Activated T-helper 17 cell treated with anti-CD3 and anti-CD28 coated beads, Interleukin-2, amount 50 U/mL, for 72 hours (primary cell): ENCODE results near the gene HEXA. TPM values are rescaled to one million over a fixed set of nuclear protein-coding genes. Genes with fewer than 3 reads are reported as not detected.

Experiments used
- ATAC-seq: fragments of 150-1000 bp; cut with Tn5 transposase; replicated peaks from 2 replicates; pipeline ENCODE4 v1.10.0; 2021; ENCODE audit warnings: mild to moderate bottlenecking, moderate library complexity
- H3K27ac Mint-ChIP-seq: one replicate; pipeline ENCODE4 v1.8.0; 2022; ENCODE audit warnings: mixed read lengths
- H3K27me3 Mint-ChIP-seq: one replicate; pipeline ENCODE4 v1.8.0; 2022; ENCODE audit warnings: mixed read lengths
- H3K36me3 Mint-ChIP-seq: one replicate; pipeline ENCODE4 v1.8.0; 2022; ENCODE audit warnings: low read depth, mild to moderate bottlenecking, mixed read lengths
- H3K4me1 Mint-ChIP-seq: one replicate; pipeline ENCODE4 v1.8.0; 2022; ENCODE audit warnings: mixed read lengths
- H3K4me3 Mint-ChIP-seq: one replicate; pipeline ENCODE4 v1.8.0; 2022; ENCODE audit warnings: mild to moderate bottlenecking, mixed read lengths
- H3K9me3 Mint-ChIP-seq: one replicate; pipeline ENCODE4 v1.8.0; 2022; ENCODE audit warnings: mixed read lengths
- total RNA-seq, 2 donors: library from RNA; stranded (reverse); gene quantifications; one replicate each; pipeline ENCODE4 v1.2.3, GENCODE V29; 2022

Gene HEXA
- total RNA-seq, 2 donors from 2014 or later: 83.1 to 86.2 TPM

GRCh38 chr15:72319985-72320671 lies 55.7 kb downstream of the HEXA start, which contains the start of gene CELF6:
Gene CELF6 (minus strand): TSS chr15:72320157. CDS start chr15:72319874, 283 bp downstream.
- peak within 1 kb of the TSS; percentile 86 for H3K4me3 Mint-ChIP-seq
- H3K9me3 Mint-ChIP-seq: no peaks in the 10 kb centered on the region
- peaks cover 16% of the 10 kb centered on the region for H3K4me1 Mint-ChIP-seq
- H3K36me3 Mint-ChIP-seq: no peaks in the 10 kb centered on the region
- ATAC-seq: peak; percentile 83
- H3K27me3 Mint-ChIP-seq: no peaks in the 10 kb centered on the region
- peak within 1 kb of the TSS; percentile 74 for H3K27ac Mint-ChIP-seq

- peak; percentile 65 for ATAC-seq
- H3K4me1 Mint-ChIP-seq: peaks cover 16% of the 10 kb centered on the region
- H3K36me3 Mint-ChIP-seq: no peaks in the 10 kb centered on the region
- no peaks in the 10 kb centered on the region for H3K27me3 Mint-ChIP-seq
- no peaks in the 10 kb centered on the region for H3K9me3 Mint-ChIP-seq
- peak overlapping the region; percentile 86 for H3K4me3 Mint-ChIP-seq
- peak overlapping the region; percentile 37 for H3K27ac Mint-ChIP-seq
These were observed 56.3 kb downstream of the HEXA start for GRCh38 chr15:72319360-72319984.

- Mint-ChIP-seq H3K4me1 (peaks cover 16% of the 10 kb centered on the region), H3K36me3 (no peaks in the 10 kb centered on the region), H3K27ac (peak overlapping the region; percentile 37), H3K27me3 (no peaks in the 10 kb centered on the region), H3K9me3 (no peaks in the 10 kb centered on the region), H3K4me3 (peak overlapping the region; percentile 68)
- ATAC-seq: no peak
These were observed 57.3 kb downstream of the HEXA start for GRCh38 chr15:72318408-72318942.

GRCh38 chr15:72315706-72316370 lies 60.0 kb downstream of the HEXA start:
- H3K36me3 Mint-ChIP-seq: no peaks in the 10 kb centered on the region
- ATAC-seq: no peak
- H3K27ac Mint-ChIP-seq: no peak overlapping the region
- no peaks in the 10 kb centered on the region for H3K9me3 Mint-ChIP-seq
- no peaks in the 10 kb centered on the region for H3K27me3 Mint-ChIP-seq
- H3K4me3 Mint-ChIP-seq: no peak overlapping the region
- H3K4me1 Mint-ChIP-seq: peaks cover 14% of the 10 kb centered on the region

GRCh38 chr15:72313881-72314280 lies 61.9 kb downstream of the HEXA start:
- Mint-ChIP-seq H3K27ac (no peak overlapping the region), H3K4me3 (no peak overlapping the region), H3K4me1 (peaks cover 4% of the 10 kb centered on the region), H3K27me3 (no peaks in the 10 kb centered on the region), H3K36me3 (no peaks in the 10 kb centered on the region), H3K9me3 (no peaks in the 10 kb centered on the region)
- ATAC-seq: no peak

- H3K27ac Mint-ChIP-seq: no peak overlapping the region
- H3K4me3 Mint-ChIP-seq: no peak overlapping the region
- no peaks in the 10 kb centered on the region for H3K9me3 Mint-ChIP-seq
- H3K36me3 Mint-ChIP-seq: no peaks in the 10 kb centered on the region
- no peak for ATAC-seq
- no peaks in the 10 kb centered on the region for H3K27me3 Mint-ChIP-seq
- H3K4me1 Mint-ChIP-seq: peaks cover under 1% of the 10 kb centered on the region
These were observed 62.4 kb downstream of the HEXA start for GRCh38 chr15:72313448-72313840.

GRCh38 chr15:72312605-72313447 lies 63.0 kb downstream of the HEXA start:
- Mint-ChIP-seq H3K4me3 (no peak overlapping the region), H3K9me3 (no peaks in the 10 kb centered on the region), H3K27me3 (no peaks in the 10 kb centered on the region), H3K4me1 (no peaks in the 10 kb centered on the region), H3K27ac (no peak overlapping the region), H3K36me3 (no peaks in the 10 kb centered on the region)
- ATAC-seq: peak; percentile 90

GRCh38 chr15:72307026-72307425 lies 68.8 kb downstream of the HEXA start:
- Mint-ChIP-seq H3K4me1 (peaks cover 11% of the 10 kb centered on the region), H3K27ac (peak overlapping the region; percentile 47), H3K27me3 (no peaks in the 10 kb centered on the region)

GRCh38 chr15:72306211-72306785 lies 69.5 kb downstream of the HEXA start:
- Mint-ChIP-seq H3K27ac (peak overlapping the region; percentile 80), H3K9me3 (no peaks in the 10 kb centered on the region), H3K27me3 (no peaks in the 10 kb centered on the region), H3K4me1 (peaks cover 11% of the 10 kb centered on the region), H3K4me3 (no peak overlapping the region), H3K36me3 (no peaks in the 10 kb centered on the region)
- peak; percentile 60 for ATAC-seq

More at GRCh38 chr15:72307026-72307425, 68.8 kb downstream of the HEXA start:
- Mint-ChIP-seq H3K9me3 (no peaks in the 10 kb centered on the region), H3K4me3 (no peak overlapping the region), H3K36me3 (no peaks in the 10 kb centered on the region)
- ATAC-seq: no peak

GRCh38 chr15:72304596-72304995 lies 71.2 kb downstream of the HEXA start:
- no peak overlapping the region for H3K4me3 Mint-ChIP-seq
- no peaks in the 10 kb centered on the region for H3K36me3 Mint-ChIP-seq
- H3K4me1 Mint-ChIP-seq: peaks cover 11% of the 10 kb centered on the region
- H3K27ac Mint-ChIP-seq: no peak overlapping the region
- no peaks in the 10 kb centered on the region for H3K27me3 Mint-ChIP-seq
- ATAC-seq: no peak
- H3K9me3 Mint-ChIP-seq: no peaks in the 10 kb centered on the region

- ATAC-seq: no peak
- Mint-ChIP-seq H3K36me3 (no peaks in the 10 kb centered on the region), H3K4me1 (peaks cover 11% of the 10 kb centered on the region), H3K9me3 (no peaks in the 10 kb centered on the region), H3K4me3 (no peak overlapping the region), H3K27me3 (no peaks in the 10 kb centered on the region), H3K27ac (no peak overlapping the region)
These were observed 72.9 kb downstream of the HEXA start for GRCh38 chr15:72302955-72303354.
